GM12878 (cell line): ENCODE measurements around the gene CATSPER3.

ENCODE experiments used
- CHD2 ChIP-seq: IDR thresholded peaks from 2 replicates; pipeline ENCODE4 v1.6.1; 2011; ENCODE audit warnings: low read depth, low read length, improper control_type of control experiment, borderline replicate concordance
- TF ChIP-seq, protein P1 (sequence below): IDR thresholded peaks from 2 replicates; pipeline ENCODE4 v1.6.1; 2012; ENCODE audit warnings: low read depth, low read length, improper control_type of control experiment
- TF ChIP-seq, protein P2 (sequence below): IDR thresholded peaks from 2 replicates; pipeline ENCODE4 v1.6.1; 2012; ENCODE audit warnings: low read depth, low read length, improper control_type of control experiment
- TF ChIP-seq, protein P3 (sequence below), 3 experiments: IDR thresholded peaks in 2 of 3; conservative IDR thresholded peaks in 1 of 3; 2 replicates each; pipeline ENCODE4 v1.5.1; 2011; ENCODE audit warnings: low read depth in 3 of 3, low read length in 3 of 3, mild to moderate bottlenecking in 3 of 3, control low read depth in 2 of 3, moderate library complexity in 2 of 3, inconsistent platforms in 1 of 3, mixed read lengths in 1 of 3; ENCODE audit not compliant: control insufficient read depth in 2 of 3, insufficient read depth in 1 of 3; ENCODE audit errors: extremely low read depth in 1 of 3

GRCh38 chr5:135032999-135033861 lies 65.5 kb downstream of the CATSPER3 start:
- TF ChIP-seq, protein P1, sequence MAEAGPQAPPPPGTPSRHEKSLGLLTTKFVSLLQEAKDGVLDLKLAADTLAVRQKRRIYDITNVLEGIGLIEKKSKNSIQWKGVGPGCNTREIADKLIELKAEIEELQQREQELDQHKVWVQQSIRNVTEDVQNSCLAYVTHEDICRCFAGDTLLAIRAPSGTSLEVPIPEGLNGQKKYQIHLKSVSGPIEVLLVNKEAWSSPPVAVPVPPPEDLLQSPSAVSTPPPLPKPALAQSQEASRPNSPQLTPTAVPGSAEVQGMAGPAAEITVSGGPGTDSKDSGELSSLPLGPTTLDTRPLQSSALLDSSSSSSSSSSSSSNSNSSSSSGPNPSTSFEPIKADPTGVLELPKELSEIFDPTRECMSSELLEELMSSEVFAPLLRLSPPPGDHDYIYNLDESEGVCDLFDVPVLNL: no peak
- TF ChIP-seq CHD2: no peak
- TF ChIP-seq, protein P2, sequence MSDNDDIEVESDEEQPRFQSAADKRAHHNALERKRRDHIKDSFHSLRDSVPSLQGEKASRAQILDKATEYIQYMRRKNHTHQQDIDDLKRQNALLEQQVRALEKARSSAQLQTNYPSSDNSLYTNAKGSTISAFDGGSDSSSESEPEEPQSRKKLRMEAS: no peak
- TF ChIP-seq, protein P3, sequence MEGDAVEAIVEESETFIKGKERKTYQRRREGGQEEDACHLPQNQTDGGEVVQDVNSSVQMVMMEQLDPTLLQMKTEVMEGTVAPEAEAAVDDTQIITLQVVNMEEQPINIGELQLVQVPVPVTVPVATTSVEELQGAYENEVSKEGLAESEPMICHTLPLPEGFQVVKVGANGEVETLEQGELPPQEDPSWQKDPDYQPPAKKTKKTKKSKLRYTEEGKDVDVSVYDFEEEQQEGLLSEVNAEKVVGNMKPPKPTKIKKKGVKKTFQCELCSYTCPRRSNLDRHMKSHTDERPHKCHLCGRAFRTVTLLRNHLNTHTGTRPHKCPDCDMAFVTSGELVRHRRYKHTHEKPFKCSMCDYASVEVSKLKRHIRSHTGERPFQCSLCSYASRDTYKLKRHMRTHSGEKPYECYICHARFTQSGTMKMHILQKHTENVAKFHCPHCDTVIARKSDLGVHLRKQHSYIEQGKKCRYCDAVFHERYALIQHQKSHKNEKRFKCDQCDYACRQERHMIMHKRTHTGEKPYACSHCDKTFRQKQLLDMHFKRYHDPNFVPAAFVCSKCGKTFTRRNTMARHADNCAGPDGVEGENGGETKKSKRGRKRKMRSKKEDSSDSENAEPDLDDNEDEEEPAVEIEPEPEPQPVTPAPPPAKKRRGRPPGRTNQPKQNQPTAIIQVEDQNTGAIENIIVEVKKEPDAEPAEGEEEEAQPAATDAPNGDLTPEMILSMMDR (IDR thresholded peaks at IDR 0.05 in 2 of 3, conservative IDR thresholded peaks at IDR 0.05 in 1 of 3; ENCODE audit: control insufficient read depth in 2 of 3, extremely low read depth in 1 of 3, insufficient read depth in 1 of 3, low read depth in 3 of 3, low read length in 3 of 3): no peak
